Measurements from ENCODE around the gene AXIN1. TPM values are rescaled to one million over a fixed set of nuclear protein-coding genes. Genes with fewer than 3 reads are reported as not detected.
A peak's percentile ranks its signal among the peaks of the same experiment; 100 is the strongest.
"Not testable (repeated sequence)": the region's sequence is repeated elsewhere in the genome, so short reads cannot be mapped to it uniquely, and the experiment has no call there.

Gene AXIN1
- total and polyA plus RNA-seq, 2 donors (not counting 1 experiment from before 2014, with no cell fraction given): 5.1 to 18.7 TPM

- Histone ChIP-seq H3K9ac (ENCODE audit: insufficient read depth, low read length) (no peak overlapping the region), H3K79me2 (ENCODE audit: control insufficient read depth, insufficient read depth, low read length) (peaks cover 35% of the 10 kb centered on the region), H4K20me1 (ENCODE audit: control insufficient read depth, extremely low read depth, insufficient read depth, low read length) (no peaks in the 10 kb centered on the region), H2AFZ (ENCODE audit: low read length) (no peak overlapping the region), H3K9me3 (ENCODE audit: control insufficient read depth, insufficient read depth, low read depth, low read length) (no peaks in the 10 kb centered on the region), H3K4me1 (ENCODE audit: control insufficient read depth, extremely low read depth, insufficient read depth, low read length) (no peaks in the 10 kb centered on the region), H3K27me3 (ENCODE audit: control insufficient read depth, insufficient read depth, low read length) (no peaks in the 10 kb centered on the region), H3K4me2 (ENCODE audit: extremely low read depth, insufficient read depth, low read length) (no peak overlapping the region), H3K4me3 (replicated peaks in 1 of 4; ENCODE audit: control extremely low read depth in 1 of 4, insufficient read depth in 1 of 4, low read depth in 3 of 4, low read length in 4 of 4) (no peak overlapping the region), H3K36me3 (ENCODE audit: control insufficient read depth, insufficient read depth, low read length) (no peaks in the 10 kb centered on the region), H3K27ac (ENCODE audit: insufficient read depth, low read length) (no peak overlapping the region)
- TF ChIP-seq EZH2 (IDR thresholded peaks at IDR 0.05; ENCODE audit: low read length, missing control alignments): no peak
- no peak for TF ChIP-seq CTCF (conservative IDR thresholded peaks at IDR 0.05 in 1 of 2, IDR thresholded peaks at IDR 0.05 in 1 of 2; ENCODE audit: low read depth in 1 of 2, low read length in 2 of 2)
- DNase-seq (ENCODE audit: low read depth in 2 of 2): no peak
These were observed 15.1 kb downstream of the AXIN1 start for GRCh38 chr16:337437-337836.

GRCh38 chr16:336269-336668, 16.3 kb downstream of the AXIN1 start:
- Histone ChIP-seq H3K4me3 (replicated peaks in 1 of 4; ENCODE audit: control extremely low read depth in 1 of 4, insufficient read depth in 1 of 4, low read depth in 3 of 4, low read length in 4 of 4) (no peak overlapping the region), H3K27ac (ENCODE audit: insufficient read depth, low read length) (no peak overlapping the region), H3K36me3 (ENCODE audit: control insufficient read depth, insufficient read depth, low read length) (no peaks in the 10 kb centered on the region), H3K9ac (ENCODE audit: insufficient read depth, low read length) (no peak overlapping the region), H3K9me3 (ENCODE audit: control insufficient read depth, insufficient read depth, low read depth, low read length) (no peaks in the 10 kb centered on the region), H4K20me1 (ENCODE audit: control insufficient read depth, extremely low read depth, insufficient read depth, low read length) (no peaks in the 10 kb centered on the region), H3K4me1 (ENCODE audit: control insufficient read depth, extremely low read depth, insufficient read depth, low read length) (peaks cover 4% of the 10 kb centered on the region), H2AFZ (ENCODE audit: low read length) (no peak overlapping the region), H3K79me2 (ENCODE audit: control insufficient read depth, insufficient read depth, low read length) (peaks cover 37% of the 10 kb centered on the region), H3K27me3 (ENCODE audit: control insufficient read depth, insufficient read depth, low read length) (no peaks in the 10 kb centered on the region), H3K4me2 (ENCODE audit: extremely low read depth, insufficient read depth, low read length) (no peak overlapping the region)
- DNase-seq (ENCODE audit: low read depth in 2 of 2): no peak
- no peak for TF ChIP-seq EZH2 (IDR thresholded peaks at IDR 0.05; ENCODE audit: low read length, missing control alignments)
- no peak for TF ChIP-seq CTCF (conservative IDR thresholded peaks at IDR 0.05 in 1 of 2, IDR thresholded peaks at IDR 0.05 in 1 of 2; ENCODE audit: low read depth in 1 of 2, low read length in 2 of 2)

- not testable (repeated sequence) for H2AFZ ChIP-seq (ENCODE audit: low read length); H3K4me2 ChIP-seq (ENCODE audit: extremely low read depth, insufficient read depth, low read length); H3K27me3 ChIP-seq (ENCODE audit: control insufficient read depth, insufficient read depth, low read length); H3K4me1 ChIP-seq (ENCODE audit: control insufficient read depth, extremely low read depth, insufficient read depth, low read length); H3K9me3 ChIP-seq (ENCODE audit: control insufficient read depth, insufficient read depth, low read depth, low read length); H4K20me1 ChIP-seq (ENCODE audit: control insufficient read depth, extremely low read depth, insufficient read depth, low read length); H3K9ac ChIP-seq (ENCODE audit: insufficient read depth, low read length); H3K4me3 ChIP-seq (replicated peaks in 1 of 4; ENCODE audit: control extremely low read depth in 1 of 4, insufficient read depth in 1 of 4, low read depth in 3 of 4, low read length in 4 of 4); H3K27ac ChIP-seq (ENCODE audit: insufficient read depth, low read length); H3K36me3 ChIP-seq (ENCODE audit: control insufficient read depth, insufficient read depth, low read length)
- DNase-seq (ENCODE audit: low read depth in 2 of 2): peak in 1 of 2 donors; percentile 20
- peaks cover 38% of the 10 kb centered on the region for H3K79me2 ChIP-seq (ENCODE audit: control insufficient read depth, insufficient read depth, low read length)
These were observed 17.5 kb downstream of the AXIN1 start for GRCh38 chr16:334861-335632.

- H3K4me2 ChIP-seq (ENCODE audit: extremely low read depth, insufficient read depth, low read length); H3K27me3 ChIP-seq (ENCODE audit: control insufficient read depth, insufficient read depth, low read length); H3K27ac ChIP-seq (ENCODE audit: insufficient read depth, low read length); H2AFZ ChIP-seq (ENCODE audit: low read length); H3K4me3 ChIP-seq (replicated peaks in 1 of 4; ENCODE audit: control extremely low read depth in 1 of 4, insufficient read depth in 1 of 4, low read depth in 3 of 4, low read length in 4 of 4); H3K36me3 ChIP-seq (ENCODE audit: control insufficient read depth, insufficient read depth, low read length); H3K9ac ChIP-seq (ENCODE audit: insufficient read depth, low read length); H4K20me1 ChIP-seq (ENCODE audit: control insufficient read depth, extremely low read depth, insufficient read depth, low read length); H3K4me1 ChIP-seq (ENCODE audit: control insufficient read depth, extremely low read depth, insufficient read depth, low read length); DNase-seq (ENCODE audit: low read depth in 2 of 2); H3K9me3 ChIP-seq (ENCODE audit: control insufficient read depth, insufficient read depth, low read depth, low read length): not testable (repeated sequence)
- peaks cover 38% of the 10 kb centered on the region for H3K79me2 ChIP-seq (ENCODE audit: control insufficient read depth, insufficient read depth, low read length)
These were observed 18.2 kb downstream of the AXIN1 start for GRCh38 chr16:334164-334832.
